Naive thymus-derived CD4-positive, alpha-beta T cell (primary cell): Measurements from ENCODE around the gene SNRK. TPM values are rescaled to one million over a fixed set of nuclear protein-coding genes. Genes with fewer than 3 reads are reported as not detected.
"Not testable (repeated sequence)": the region's sequence is repeated elsewhere in the genome, so short reads cannot be mapped to it uniquely, and the experiment has no call there.

Experiments used
- ATAC-seq: fragments of 150-1000 bp; cut with Tn5 transposase; 2 replicates; pipeline ENCODE4 v1.10.0; 2021; ENCODE audit warnings: mild to moderate bottlenecking, moderate library complexity
- CTCF ChIA-PET: fragments of 350-600 bp; sonication (Branson Sonifier 250); formaldehyde crosslinking; loops from one replicate; lab custom pipeline; 2021; ENCODE audit warnings: antibody characterized with exemption; lab: Charles Lee
- POLR2A ChIA-PET: fragments of 350-600 bp; sonication (Branson Sonifier 250); formaldehyde crosslinking; loops from one replicate; lab custom pipeline; 2021; ENCODE audit warnings: antibody characterized with exemption, inconsistent platforms; lab: Charles Lee
- DNase-seq, 9 donors: peaks; one replicate each; pipeline versions ENCODE4 v3.0.0 to v3.0.0-alpha.2; 2020 to 2022; ENCODE audit warnings: mixed read lengths in 1 of 9
- H3K27ac ChIP-seq: one replicate; pipeline ENCODE4 v1.7.0; 2013; ENCODE audit warnings: mild to moderate bottlenecking, low read depth, low read length, moderate library complexity
- H3K27me3 ChIP-seq, 2 donors: one replicate each; pipeline ENCODE4 v1.7.0; 2013; ENCODE audit warnings: low read length in 2 of 2, mild to moderate bottlenecking in 2 of 2, moderate library complexity in 2 of 2; ENCODE audit not compliant: control insufficient read depth in 2 of 2, insufficient read depth in 2 of 2
- H3K36me3 ChIP-seq, 3 experiments: 1 replicate in 2 of 3; 2 replicates in 1 of 3; pipeline ENCODE4 v1.7.0; 2013; ENCODE audit warnings: low read length in 3 of 3, mild to moderate bottlenecking in 3 of 3, moderate library complexity in 1 of 3; ENCODE audit not compliant: insufficient read depth in 3 of 3, control insufficient read depth in 2 of 3
- H3K4me1 ChIP-seq, 2 donors: one replicate each; pipeline ENCODE4 v1.7.0; 2013; ENCODE audit warnings: low read length in 2 of 2, mild to moderate bottlenecking in 2 of 2, moderate library complexity in 1 of 2; ENCODE audit not compliant: control insufficient read depth in 2 of 2, insufficient read depth in 2 of 2
- H3K4me3 ChIP-seq: 2 replicates; pipeline ENCODE4 v1.7.0; 2013; ENCODE audit warnings: mild to moderate bottlenecking, low read length
- H3K9me3 ChIP-seq, 3 experiments: 1 replicate in 2 of 3; 2 replicates in 1 of 3; pipeline ENCODE4 v1.7.0; 2013; ENCODE audit warnings: low read length in 3 of 3; ENCODE audit not compliant: control insufficient read depth in 2 of 3
- H3K27ac Mint-ChIP-seq, 9 donors: one replicate each; pipeline ENCODE4 v1.8.0; 2020 to 2022; ENCODE audit warnings: mixed read lengths in 9 of 9, mild to moderate bottlenecking in 8 of 9, moderate library complexity in 5 of 9, inconsistent platforms in 2 of 9
- H3K27me3 Mint-ChIP-seq, 5 donors: one replicate each; pipeline ENCODE4 v1.8.0; 2021 to 2022; ENCODE audit warnings: mixed read lengths in 5 of 5, mild to moderate bottlenecking in 1 of 5
- H3K36me3 Mint-ChIP-seq, 5 donors: one replicate each; pipeline ENCODE4 v1.8.0; 2020 to 2022; ENCODE audit warnings: mixed read lengths in 5 of 5, mild to moderate bottlenecking in 3 of 5, inconsistent platforms in 1 of 5
- H3K4me1 Mint-ChIP-seq, 7 donors: one replicate each; pipeline ENCODE4 v1.8.0; 2020 to 2022; ENCODE audit warnings: mixed read lengths in 7 of 7, mild to moderate bottlenecking in 3 of 7, inconsistent platforms in 1 of 7
- H3K4me3 Mint-ChIP-seq, 10 donors: one replicate each; pipeline ENCODE4 v1.8.0; 2020 to 2022; ENCODE audit warnings: mild to moderate bottlenecking in 10 of 10, mixed read lengths in 10 of 10, moderate library complexity in 6 of 10, inconsistent platforms in 2 of 10
- H3K9me3 Mint-ChIP-seq, 11 donors: one replicate each; pipeline ENCODE4 v1.8.0; 2020 to 2022; ENCODE audit warnings: mixed read lengths in 11 of 11, mild to moderate bottlenecking in 4 of 11, inconsistent platforms in 1 of 11, moderate library complexity in 1 of 11
- intact Hi-C, 2 donors: fragments of 100-400 bp; cut with micrococcal nuclease; formaldehyde crosslinking; loops; one replicate each; pipeline ENCODE4 v1.15.1; 2023
- polyA plus RNA-seq, 2 donors: library from polyadenylated mRNA; unstranded; fragments of 300-500 nt; fragmentation: Illumina TruSeq; gene quantifications; one replicate each; pipeline ENCODE4 v1.2.3, GENCODE V29; 2021
- total RNA-seq, 6 experiments: library from RNA in 5 of 6; stranded (reverse) in 5 of 6; gene quantifications; 1 replicate in 5 of 6; 2 replicates in 1 of 6; pipeline ENCODE4 v1.2.3 and lab custom pipeline; 2021 to 2026

Gene SNRK
- total and polyA plus RNA-seq, 7 experiments from 2014 or later = 63.4 to 176 (median 115) TPM

- H3K9me3 Mint-ChIP-seq = peaks cover 30 to 77% (median 54%) of the 10 kb centered on the region in 11 donors
- ChIA-PET CTCF (no interaction called here), POLR2A (interaction anchor here (0.9 to 1.6 kb wide), 2 partner anchors 15 to 59 kb away, joined by 3 read pairs; no protein-coding TSS in a partner anchor)
- no peaks in the 10 kb centered on the region for H3K27me3 ChIP-seq
- H3K4me3 ChIP-seq = no peak overlapping the region
- DNase-seq (no peak), ATAC-seq (no peak)
- peak overlapping the region in 2 of 9 donors; percentile 6 to 58 for H3K27ac Mint-ChIP-seq
- peaks cover 37 to 77% (median 68%) of the 10 kb centered on the region in 5 donors for H3K36me3 Mint-ChIP-seq
- H3K9me3 ChIP-seq = peaks cover 4 to 50% (median 14%) of the 10 kb centered on the region in 3 experiments
- peaks cover 0 to 21% (median 0%) of the 10 kb centered on the region in 3 experiments for H3K36me3 ChIP-seq
- intact Hi-C loops = no loop called here
- H3K27ac ChIP-seq = no peak overlapping the region
- no peaks in the 10 kb centered on the region for H3K27me3 Mint-ChIP-seq
- peaks cover 3 to 21% (median 13%) of the 10 kb centered on the region in 7 donors for H3K4me1 Mint-ChIP-seq
- no peak overlapping the region for H3K4me3 Mint-ChIP-seq
- H3K4me1 ChIP-seq = peaks cover 6% of the 10 kb centered on the region in 2 donors
Measured at GRCh38 chr3:43353923-43354670, 67.8 kb downstream of the SNRK start.

GRCh38 chr3:43356033-43356432 is 69.7 kb downstream of the SNRK start:
- H3K36me3 Mint-ChIP-seq = peaks cover 36 to 63% (median 51%) of the 10 kb centered on the region in 5 donors
- intact Hi-C loops, ATAC-seq, H3K27me3 ChIP-seq, H3K4me1 ChIP-seq, H3K4me3 ChIP-seq, H3K27me3 Mint-ChIP-seq, H3K27ac ChIP-seq, H3K36me3 ChIP-seq: not testable (repeated sequence)
- POLR2A ChIA-PET = interaction anchor here (0.7 to 1.6 kb wide), 5 partner anchors 56 to 193 kb away, joined by 3 to 4 read pairs (median 4); no protein-coding TSS in a partner anchor
- peaks cover 0 to 14% (median 10%) of the 10 kb centered on the region in 7 donors for H3K4me1 Mint-ChIP-seq
- peak in 1 of 9 donors; percentile 12 for DNase-seq
- CTCF ChIA-PET = interaction anchor here (0.6 to 1.5 kb wide), 4 partner anchors 22 to 395 kb away, joined by 3 to 4 read pairs (median 4); no protein-coding TSS in a partner anchor
- peaks cover 4 to 48% (median 14%) of the 10 kb centered on the region in 3 experiments for H3K9me3 ChIP-seq
- peaks cover 30 to 70% (median 51%) of the 10 kb centered on the region in 11 donors for H3K9me3 Mint-ChIP-seq
- peak overlapping the region in 2 of 9 donors; percentile 53 to 69 for H3K27ac Mint-ChIP-seq
- peak overlapping the region in 1 of 10 donors; percentile 51 for H3K4me3 Mint-ChIP-seq

- no peak for ATAC-seq
- Histone ChIP-seq H3K27me3 (no peaks in the 10 kb centered on the region), H3K9me3 (peaks cover 0 to 3% (median 0%) of the 10 kb centered on the region in 3 experiments), H3K4me1 (no peaks in the 10 kb centered on the region), H3K27ac (no peak overlapping the region), H3K4me3 (no peak overlapping the region), H3K36me3 (no peaks in the 10 kb centered on the region)
- Mint-ChIP-seq H3K27ac (peak overlapping the region in 4 of 9 donors; percentile 19 to 67 (median 30)), H3K36me3 (peaks cover 2 to 13% (median 8%) of the 10 kb centered on the region in 5 donors), H3K9me3 (peaks cover 6 to 21% (median 13%) of the 10 kb centered on the region in 11 donors), H3K4me1 (peaks cover 0 to 5% (median 0%) of the 10 kb centered on the region in 7 donors), H3K27me3 (no peaks in the 10 kb centered on the region), H3K4me3 (no peak overlapping the region)
- DNase-seq = no peak
- intact Hi-C loops = no loop called here
- CTCF ChIA-PET = interaction anchor here (0.6 kb wide), 1 partner anchor 9 kb away, joined by 3 read pairs; no protein-coding TSS in a partner anchor
- POLR2A ChIA-PET = no interaction called here
Measured at GRCh38 chr3:43361077-43361476, 74.7 kb downstream of the SNRK start.

GRCh38 chr3:43362183-43362582 is 75.8 kb downstream of the SNRK start:
- peaks cover 0 to 5% (median 0%) of the 10 kb centered on the region in 7 donors for H3K4me1 Mint-ChIP-seq
- H3K27ac Mint-ChIP-seq = peak overlapping the region in 5 of 9 donors; percentile 21 to 55 (median 40)
- no peak overlapping the region for H3K4me3 Mint-ChIP-seq
- H3K9me3 Mint-ChIP-seq = peaks cover 4 to 12% (median 7%) of the 10 kb centered on the region in 11 donors
- no peak overlapping the region for H3K27ac ChIP-seq
- peaks cover 0 to 11% (median 6%) of the 10 kb centered on the region in 5 donors for H3K36me3 Mint-ChIP-seq
- H3K4me1 ChIP-seq = no peaks in the 10 kb centered on the region
- POLR2A ChIA-PET = no interaction called here
- H3K36me3 ChIP-seq = no peaks in the 10 kb centered on the region
- CTCF ChIA-PET = no interaction called here
- H3K9me3 ChIP-seq = no peaks in the 10 kb centered on the region
- no peaks in the 10 kb centered on the region for H3K27me3 ChIP-seq
- no peak overlapping the region for H3K4me3 ChIP-seq
- DNase-seq = no peak
- H3K27me3 Mint-ChIP-seq = no peaks in the 10 kb centered on the region
- no peak for ATAC-seq
- intact Hi-C loops = no loop called here

GRCh38 chr3:43362961-43363360 is 76.6 kb downstream of the SNRK start:
- no peak for DNase-seq
- Mint-ChIP-seq H3K4me1 (peaks cover 0 to 5% (median 0%) of the 10 kb centered on the region in 7 donors), H3K4me3 (no peak overlapping the region), H3K27me3 (no peaks in the 10 kb centered on the region), H3K36me3 (peaks cover 0 to 11% (median 1%) of the 10 kb centered on the region in 5 donors), H3K27ac (peak overlapping the region in 5 of 9 donors; percentile 28 to 71 (median 61)), H3K9me3 (peaks cover 0 to 7% (median 0%) of the 10 kb centered on the region in 11 donors)
- H3K9me3 ChIP-seq = no peaks in the 10 kb centered on the region
- no peaks in the 10 kb centered on the region for H3K36me3 ChIP-seq
- H3K27ac ChIP-seq = no peak overlapping the region
- no peak for ATAC-seq
- H3K4me3 ChIP-seq = no peak overlapping the region
- no peaks in the 10 kb centered on the region for H3K27me3 ChIP-seq
- ChIA-PET POLR2A (no interaction called here), CTCF (no interaction called here)
- H3K4me1 ChIP-seq = no peaks in the 10 kb centered on the region
- intact Hi-C loops = no loop called here

- Mint-ChIP-seq H3K27ac (peak overlapping the region in 6 of 9 donors; percentile 21 to 72 (median 64)), H3K4me1 (peaks cover 0 to 5% (median 0%) of the 10 kb centered on the region in 7 donors), H3K27me3 (no peaks in the 10 kb centered on the region), H3K9me3 (peaks cover 0 to 2% (median 0%) of the 10 kb centered on the region in 11 donors), H3K4me3 (no peak overlapping the region), H3K36me3 (peaks cover 0 to 11% (median 1%) of the 10 kb centered on the region in 5 donors)
- no peaks in the 10 kb centered on the region for H3K27me3 ChIP-seq
- no peaks in the 10 kb centered on the region for H3K36me3 ChIP-seq
- intact Hi-C loops = no loop called here
- H3K4me3 ChIP-seq = no peak overlapping the region
- H3K9me3 ChIP-seq = no peaks in the 10 kb centered on the region
- ChIA-PET POLR2A (no interaction called here), CTCF (no interaction called here)
- DNase-seq (no peak), ATAC-seq (no peak)
- no peaks in the 10 kb centered on the region for H3K4me1 ChIP-seq
- no peak overlapping the region for H3K27ac ChIP-seq
Measured at GRCh38 chr3:43363621-43364266, 77.4 kb downstream of the SNRK start.
